PC-3 (cell line): ENCODE results near the gene CALR3. TPM values are rescaled to one million over a fixed set of nuclear protein-coding genes. Genes with fewer than 3 reads are reported as not detected.

Experiments
- ATAC-seq: fragments of 200-7000 bp; cut with Tn5 transposase; 2 replicates; pipeline ENCODE4 v1.9.1; 2020; ENCODE audit warnings: mild to moderate bottlenecking, moderate library complexity
- BruUV-seq: library from RNA; stranded (reverse); fragments of 400-500 nt; replicated peaks from 2 replicates; lab custom pipeline; 2021; lab: Mats Ljungman, UMichigan
- CTCF ChIA-PET: fragments of 300-600 bp; sonication (Branson Sonifier 250); formaldehyde crosslinking; loops from one replicate; lab custom pipeline; 2022; ENCODE audit warnings: antibody characterized with exemption; lab: Charles Lee
- POLR2A ChIA-PET: fragments of 300-600 bp; sonication (Branson Sonifier 250); formaldehyde crosslinking; loops from one replicate; lab custom pipeline; 2022; ENCODE audit warnings: antibody characterized with exemption; ENCODE audit not compliant: unreplicated experiment; lab: Charles Lee
- DNase-seq: peaks from one replicate; pipeline ENCODE4 v3.0.0-alpha.2; 2015
- H2AFZ ChIP-seq: fragments of 300-600 bp; sonication (generic); 2 replicates; pipeline ENCODE4 v1.6.0; 2016; ENCODE audit warnings: antibody characterized with exemption, low read length
- H3F3A ChIP-seq: fragments of 300-600 bp; sonication (generic); one replicate; pipeline ENCODE4 v1.6.0; 2017; ENCODE audit warnings: antibody characterized with exemption, low read length, control low read depth, mild to moderate bottlenecking; ENCODE audit not compliant: unreplicated experiment
- H3K27ac ChIP-seq: fragments of 300-600 bp; sonication (generic); 2 replicates; pipeline ENCODE4 v1.5.1; 2016; ENCODE audit warnings: mild to moderate bottlenecking, low read length
- H3K27me3 ChIP-seq: fragments of 300-600 bp; sonication (generic); 2 replicates; pipeline ENCODE4 v1.6.1; 2016; ENCODE audit warnings: low read length, mixed read lengths
- H3K36me3 ChIP-seq: fragments of 300-600 bp; sonication (generic); 2 replicates; pipeline ENCODE4 v1.6.1; 2016; ENCODE audit warnings: low read depth, mixed run types, low read length, mixed read lengths
- H3K4me1 ChIP-seq: fragments of 300-600 bp; sonication (generic); 2 replicates; pipeline ENCODE4 v1.5.1; 2016; ENCODE audit warnings: low read length; ENCODE audit not compliant: insufficient read depth
- H3K4me2 ChIP-seq: fragments of 300-600 bp; sonication (generic); 2 replicates; pipeline ENCODE4 v1.6.0; 2016; ENCODE audit warnings: low read length
- H3K4me3 ChIP-seq: fragments of 300-600 bp; sonication (generic); 2 replicates; pipeline ENCODE4 v1.5.1; 2016; ENCODE audit warnings: mild to moderate bottlenecking, low read length, mixed read lengths
- H3K79me2 ChIP-seq: fragments of 300-600 bp; sonication (generic); 2 replicates; pipeline ENCODE4 v1.6.1; 2017; ENCODE audit warnings: low read length, mixed read lengths
- H3K9ac ChIP-seq: fragments of 300-600 bp; sonication (generic); 2 replicates; pipeline ENCODE4 v1.6.0; 2016; ENCODE audit warnings: mild to moderate bottlenecking, low read length
- H3K9me2 ChIP-seq: fragments of 300-600 bp; sonication (generic); replicated peaks from 2 replicates; pipeline ENCODE4 v1.6.1; 2016; ENCODE audit warnings: mixed run types, low read length, mixed read lengths
- H3K9me3 ChIP-seq: fragments of 300-600 bp; sonication (generic); 2 replicates; pipeline ENCODE4 v1.6.1; 2016; ENCODE audit warnings: low read length, mixed read lengths
- H4K20me1 ChIP-seq: fragments of 300-600 bp; sonication (generic); 2 replicates; pipeline ENCODE4 v1.6.1; 2016; ENCODE audit warnings: low read length, mixed read lengths
- EZH2 ChIP-seq: fragments of 300-600 bp; sonication (generic); IDR thresholded peaks from one replicate; pipeline ENCODE4 v1.6.1; 2017; ENCODE audit warnings: antibody characterized with exemption, mild to moderate bottlenecking, low read length; ENCODE audit not compliant: unreplicated experiment
- EZH2phosphoT487 ChIP-seq: fragments of 300-600 bp; sonication (generic); IDR thresholded peaks from 2 replicates; pipeline ENCODE4 v1.6.1; 2018; ENCODE audit warnings: mild to moderate bottlenecking, antibody characterized with exemption, low read length, borderline replicate concordance
- intact Hi-C: fragments of 100-400 bp; cut with micrococcal nuclease; formaldehyde crosslinking; loops from 2 replicates; pipeline ENCODE4 v1.9.0; 2023
- total RNA-seq: library from RNA; depleted of rRNA; stranded (reverse); fragments of >200 nt; gene quantifications from 2 replicates; pipeline ENCODE4 v1.2.3, GENCODE V29; 2014
- TF ChIP-seq, protein P1 (sequence below): fragments of 300-600 bp; sonication (generic); conservative IDR thresholded peaks from 2 replicates; pipeline ENCODE4 v1.5.1; 2017; ENCODE audit warnings: antibody characterized with exemption, low read depth, mild to moderate bottlenecking, low read length

Gene CALR3
- total RNA-seq, 1 experiment from 2014 or later, result 0.47 TPM

DNA sequence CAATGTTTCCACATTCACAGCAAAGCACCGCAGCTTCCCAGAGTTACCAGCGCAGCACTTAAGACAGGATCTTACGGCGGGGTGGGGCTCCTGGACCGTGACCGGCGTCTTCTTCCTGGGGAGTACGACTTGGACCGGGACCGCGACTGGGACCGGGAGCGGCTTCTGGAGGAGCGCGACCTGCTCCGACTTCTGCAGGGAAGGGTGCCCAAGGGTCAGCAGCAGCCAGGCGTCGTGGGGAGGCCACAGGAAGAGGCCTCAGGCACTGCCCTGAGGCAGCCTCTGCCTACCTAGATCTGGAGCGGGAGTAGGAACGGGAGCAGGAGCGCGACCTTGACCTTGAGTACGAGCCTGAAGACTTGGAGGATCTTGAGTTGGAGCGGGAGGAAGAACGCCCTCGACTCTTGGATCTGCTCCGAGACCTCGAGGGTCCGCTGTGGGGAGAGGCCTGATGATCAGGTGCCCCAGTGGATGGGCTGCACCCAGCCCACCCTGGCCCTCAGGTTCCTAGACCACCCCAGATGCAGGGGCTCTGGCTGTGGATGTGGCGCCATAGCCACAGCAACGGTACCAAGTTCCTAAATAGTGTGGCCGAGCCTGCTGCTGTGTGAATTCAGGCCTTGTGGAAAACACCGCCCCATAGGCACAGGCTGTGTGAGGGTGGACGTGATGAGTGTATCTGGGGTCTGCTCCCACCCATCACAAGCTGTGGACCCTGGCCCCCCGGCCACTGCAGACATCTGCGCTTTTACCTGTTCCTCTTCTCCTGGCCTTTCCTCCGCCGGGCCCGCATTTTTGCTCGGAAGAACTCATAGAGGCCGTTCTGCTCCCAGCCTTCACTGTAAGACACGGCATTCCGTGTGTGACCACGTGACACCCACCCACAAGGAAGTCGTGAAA lies 24.4 kb upstream of the CALR3 start:
- Histone ChIP-seq H3K79me2 (no peaks in the 10 kb centered on the region), H3K4me3 (no peak overlapping the region), H3K27me3 (no peaks in the 10 kb centered on the region), H3K4me2 (no peak overlapping the region), H3K9me3 (no peaks in the 10 kb centered on the region), H3F3A (peaks cover 4% of the 10 kb centered on the region), H3K4me1 (no peaks in the 10 kb centered on the region), H3K9me2 (no peaks in the 10 kb centered on the region), H3K27ac (no peak overlapping the region), H3K36me3 (peaks cover 63% of the 10 kb centered on the region), H4K20me1 (peaks cover 8% of the 10 kb centered on the region; the same call in 1 of the 2 replicates), H3K9ac (no peak overlapping the region), H2AFZ (no peak overlapping the region)
- ChIA-PET CTCF (no interaction called here), POLR2A (no interaction called here)
- no peak for ATAC-seq
- intact Hi-C loops, result no loop called here
- TF ChIP-seq EZH2, result no peak
- TF ChIP-seq, protein P1, sequence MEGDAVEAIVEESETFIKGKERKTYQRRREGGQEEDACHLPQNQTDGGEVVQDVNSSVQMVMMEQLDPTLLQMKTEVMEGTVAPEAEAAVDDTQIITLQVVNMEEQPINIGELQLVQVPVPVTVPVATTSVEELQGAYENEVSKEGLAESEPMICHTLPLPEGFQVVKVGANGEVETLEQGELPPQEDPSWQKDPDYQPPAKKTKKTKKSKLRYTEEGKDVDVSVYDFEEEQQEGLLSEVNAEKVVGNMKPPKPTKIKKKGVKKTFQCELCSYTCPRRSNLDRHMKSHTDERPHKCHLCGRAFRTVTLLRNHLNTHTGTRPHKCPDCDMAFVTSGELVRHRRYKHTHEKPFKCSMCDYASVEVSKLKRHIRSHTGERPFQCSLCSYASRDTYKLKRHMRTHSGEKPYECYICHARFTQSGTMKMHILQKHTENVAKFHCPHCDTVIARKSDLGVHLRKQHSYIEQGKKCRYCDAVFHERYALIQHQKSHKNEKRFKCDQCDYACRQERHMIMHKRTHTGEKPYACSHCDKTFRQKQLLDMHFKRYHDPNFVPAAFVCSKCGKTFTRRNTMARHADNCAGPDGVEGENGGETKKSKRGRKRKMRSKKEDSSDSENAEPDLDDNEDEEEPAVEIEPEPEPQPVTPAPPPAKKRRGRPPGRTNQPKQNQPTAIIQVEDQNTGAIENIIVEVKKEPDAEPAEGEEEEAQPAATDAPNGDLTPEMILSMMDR, result no peak
- TF ChIP-seq EZH2phosphoT487, result no peak
- no TSS peak for BruUV-seq
- no peak for DNase-seq

DNA sequence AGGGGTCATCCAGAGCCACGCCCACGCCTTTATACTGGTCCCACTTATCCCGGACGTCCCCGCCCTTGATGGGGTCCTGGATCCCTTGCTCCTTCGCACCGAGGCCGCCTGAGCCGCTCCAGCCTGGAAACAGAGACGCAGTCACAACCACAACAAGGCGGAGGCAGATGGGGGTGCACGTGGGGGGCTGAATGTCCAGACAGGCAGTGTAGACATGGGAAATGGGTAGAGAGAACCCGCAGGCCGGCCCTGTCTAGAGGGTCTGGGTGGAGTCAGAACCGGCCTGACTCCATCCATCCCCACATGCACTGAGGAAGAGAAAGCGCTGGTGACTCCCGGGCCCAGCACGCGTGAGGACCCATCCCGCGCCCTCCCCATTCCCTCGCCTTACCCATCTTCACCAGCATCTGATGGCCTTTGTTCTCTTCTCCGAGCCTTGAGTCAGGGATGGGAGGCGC lies 23.3 kb upstream of the CALR3 start:
- Histone ChIP-seq H3F3A (peaks cover 4% of the 10 kb centered on the region), H3K4me2 (no peak overlapping the region), H3K4me3 (no peak overlapping the region), H2AFZ (no peak overlapping the region), H3K27me3 (no peaks in the 10 kb centered on the region), H3K36me3 (peaks cover 56% of the 10 kb centered on the region), H3K9me3 (no peaks in the 10 kb centered on the region), H3K27ac (no peak overlapping the region), H3K9me2 (no peaks in the 10 kb centered on the region), H3K79me2 (no peaks in the 10 kb centered on the region), H4K20me1 (peaks cover 8% of the 10 kb centered on the region; the same call in 1 of the 2 replicates), H3K4me1 (no peaks in the 10 kb centered on the region), H3K9ac (no peak overlapping the region)
- no peak for ATAC-seq
- POLR2A ChIA-PET, result no interaction called here
- CTCF ChIA-PET, result no interaction called here
- TF ChIP-seq, protein P1, result no peak
- TF ChIP-seq EZH2 (no peak), EZH2phosphoT487 (no peak)
- BruUV-seq, result no TSS peak
- intact Hi-C loops, result no loop called here
- no peak for DNase-seq
